ENCODE data around the gene TEX53.

GRCh38 chr9:114674798-114675540 lies 17.4 kb upstream of the TEX53 start:
- TF ChIP-seq YY1 (IDR thresholded peaks at IDR 0.05; ENCODE audit: insufficient read depth, insufficient read length) (no peak), ZNF274 (IDR thresholded peaks at IDR 0.05; ENCODE audit: low read depth, low read length) (no peak), SUZ12 (IDR thresholded peaks at IDR 0.05; ENCODE audit: extremely low read depth, insufficient read depth, insufficient read length) (no peak)

All from NT2/D1 (cell line).